ENCODE results near the gene C10orf71. TPM values are rescaled to one million over a fixed set of nuclear protein-coding genes. Genes with fewer than 3 reads are reported as not detected.

The C10orf71 gene
- total and polyA plus RNA-seq, 2 experiments from 2014 or later: not detected

GRCh38 chr10:49285232-49285631 lies 13.7 kb upstream of the C10orf71 start:
- WGBS (ENCODE audit: low lambda C conversion rate, missing lambda C conversion rate): 91% methylated on average over 3 of the region's 3 CpGs
- no peak for TF ChIP-seq EZH2 (IDR thresholded peaks at IDR 0.05; ENCODE audit: borderline replicate concordance)
- TF ChIP-seq, protein P1, sequence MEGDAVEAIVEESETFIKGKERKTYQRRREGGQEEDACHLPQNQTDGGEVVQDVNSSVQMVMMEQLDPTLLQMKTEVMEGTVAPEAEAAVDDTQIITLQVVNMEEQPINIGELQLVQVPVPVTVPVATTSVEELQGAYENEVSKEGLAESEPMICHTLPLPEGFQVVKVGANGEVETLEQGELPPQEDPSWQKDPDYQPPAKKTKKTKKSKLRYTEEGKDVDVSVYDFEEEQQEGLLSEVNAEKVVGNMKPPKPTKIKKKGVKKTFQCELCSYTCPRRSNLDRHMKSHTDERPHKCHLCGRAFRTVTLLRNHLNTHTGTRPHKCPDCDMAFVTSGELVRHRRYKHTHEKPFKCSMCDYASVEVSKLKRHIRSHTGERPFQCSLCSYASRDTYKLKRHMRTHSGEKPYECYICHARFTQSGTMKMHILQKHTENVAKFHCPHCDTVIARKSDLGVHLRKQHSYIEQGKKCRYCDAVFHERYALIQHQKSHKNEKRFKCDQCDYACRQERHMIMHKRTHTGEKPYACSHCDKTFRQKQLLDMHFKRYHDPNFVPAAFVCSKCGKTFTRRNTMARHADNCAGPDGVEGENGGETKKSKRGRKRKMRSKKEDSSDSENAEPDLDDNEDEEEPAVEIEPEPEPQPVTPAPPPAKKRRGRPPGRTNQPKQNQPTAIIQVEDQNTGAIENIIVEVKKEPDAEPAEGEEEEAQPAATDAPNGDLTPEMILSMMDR (IDR thresholded peaks at IDR 0.05; ENCODE audit: poor library complexity): no peak
- TF ChIP-seq EZH2phosphoT487 (IDR thresholded peaks at IDR 0.05; ENCODE audit: low read depth, severe bottlenecking, unreplicated experiment): no peak
- H3K79me2 ChIP-seq: no peaks in the 10 kb centered on the region

DNA sequence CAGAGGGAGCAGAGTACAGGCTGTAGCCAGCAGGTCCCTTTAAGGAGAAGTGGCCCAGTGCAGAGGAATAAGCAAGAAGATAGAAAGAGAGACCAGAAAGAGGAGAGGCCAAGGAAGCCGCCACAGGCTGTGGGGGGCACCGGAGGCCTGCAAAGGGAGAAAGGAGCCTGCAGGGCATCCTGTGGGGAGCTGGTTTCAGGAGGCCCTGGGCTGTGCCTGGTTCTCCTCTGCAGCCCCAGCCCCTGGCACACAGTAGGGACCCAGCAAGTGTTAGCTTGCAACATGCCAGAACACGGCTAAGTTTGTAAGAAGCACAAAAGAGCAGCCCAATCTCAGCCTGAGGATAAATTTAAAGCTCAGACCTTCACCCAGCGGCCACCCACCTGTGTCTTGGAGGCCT lies 12.3 kb upstream of the C10orf71 start:
- no peaks in the 10 kb centered on the region for H3K27me3 ChIP-seq
- no peaks in the 10 kb centered on the region for H4K20me1 ChIP-seq (ENCODE audit: insufficient read depth, poor library complexity, severe bottlenecking)
- no peak overlapping the region for H2AFZ ChIP-seq
- H3K27ac ChIP-seq: no peak overlapping the region
- no peaks in the 10 kb centered on the region for H3K4me1 ChIP-seq (ENCODE audit: insufficient read depth)
- no peaks in the 10 kb centered on the region for H3K9me2 ChIP-seq (replicated peaks; ENCODE audit: insufficient read depth)
- H3K36me3 ChIP-seq (replicated peaks; ENCODE audit: insufficient read depth, low read depth): no peaks in the 10 kb centered on the region
- H3K9me3 ChIP-seq (ENCODE audit: low read depth): no peaks in the 10 kb centered on the region
- no peak overlapping the region for H3K4me2 ChIP-seq
- TF ChIP-seq, protein P1 (IDR thresholded peaks at IDR 0.05; ENCODE audit: poor library complexity): no peak
- TF ChIP-seq EZH2 (IDR thresholded peaks at IDR 0.05; ENCODE audit: borderline replicate concordance) (no peak), EZH2phosphoT487 (IDR thresholded peaks at IDR 0.05; ENCODE audit: low read depth, severe bottlenecking, unreplicated experiment) (no peak)
- no peak for DNase-seq (ENCODE audit: low spot score)
- no peak overlapping the region for H3K4me3 ChIP-seq
- no peaks in the 10 kb centered on the region for H3K79me2 ChIP-seq
- WGBS (ENCODE audit: low lambda C conversion rate, missing lambda C conversion rate): 81% methylated on average over 4 of the region's 4 CpGs

More at GRCh38 chr10:49285232-49285631, 13.7 kb upstream of the C10orf71 start:
- no peak for DNase-seq (ENCODE audit: low spot score)
- Histone ChIP-seq H3K4me2 (no peak overlapping the region), H2AFZ (no peak overlapping the region), H3K27ac (no peak overlapping the region), H3K27me3 (peaks cover 2% of the 10 kb centered on the region), H4K20me1 (ENCODE audit: insufficient read depth, poor library complexity, severe bottlenecking) (no peaks in the 10 kb centered on the region), H3K9me2 (replicated peaks; ENCODE audit: insufficient read depth) (no peaks in the 10 kb centered on the region), H3K4me1 (ENCODE audit: insufficient read depth) (no peaks in the 10 kb centered on the region), H3K4me3 (no peak overlapping the region), H3K9me3 (ENCODE audit: low read depth) (no peaks in the 10 kb centered on the region), H3K36me3 (replicated peaks; ENCODE audit: insufficient read depth, low read depth) (no peaks in the 10 kb centered on the region)

DNA sequence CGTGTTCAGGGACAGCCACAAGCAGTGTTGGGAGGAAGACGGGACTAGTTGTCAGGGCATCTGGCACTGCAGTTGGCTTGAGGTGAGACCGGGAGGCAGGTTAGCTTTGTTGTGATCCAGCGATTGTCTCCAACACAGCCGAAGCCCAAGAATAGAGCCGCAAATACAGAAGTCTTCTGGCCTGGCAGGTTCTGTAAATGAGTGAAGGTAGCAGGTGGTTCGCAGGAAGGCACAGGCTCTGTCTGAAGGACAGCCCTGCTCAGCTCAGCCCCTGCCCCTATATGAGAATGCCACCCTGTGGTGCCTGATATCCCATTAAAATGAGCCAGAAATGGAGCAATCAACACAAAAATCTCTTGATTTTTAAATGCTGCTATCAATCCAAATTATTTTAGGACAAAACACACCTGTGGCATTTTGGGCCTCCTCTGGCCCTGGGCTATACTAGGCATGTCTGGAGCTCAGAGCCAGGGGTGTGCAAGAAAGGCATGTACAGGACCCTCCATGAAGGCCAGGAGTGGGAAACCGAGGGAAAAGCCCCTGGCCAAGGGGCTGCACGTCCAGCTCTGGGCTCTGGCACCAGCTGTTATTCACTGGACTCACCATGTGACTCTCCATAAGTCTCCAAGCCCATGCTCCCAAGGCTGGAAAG lies 11.2 kb upstream of the C10orf71 start:
- TF ChIP-seq EZH2 (IDR thresholded peaks at IDR 0.05; ENCODE audit: borderline replicate concordance) (no peak), EZH2phosphoT487 (IDR thresholded peaks at IDR 0.05; ENCODE audit: low read depth, severe bottlenecking, unreplicated experiment) (no peak)
- TF ChIP-seq, protein P1 (IDR thresholded peaks at IDR 0.05; ENCODE audit: poor library complexity): no peak
- H3K27me3 ChIP-seq: no peaks in the 10 kb centered on the region
- DNase-seq (ENCODE audit: low spot score): no peak
- no peak overlapping the region for H3K27ac ChIP-seq
- no peaks in the 10 kb centered on the region for H3K9me3 ChIP-seq (ENCODE audit: low read depth)
- H3K4me2 ChIP-seq: no peak overlapping the region
- no peak overlapping the region for H2AFZ ChIP-seq
- no peaks in the 10 kb centered on the region for H3K79me2 ChIP-seq
- H3K4me1 ChIP-seq (ENCODE audit: insufficient read depth): no peaks in the 10 kb centered on the region
- no peak overlapping the region for H3K4me3 ChIP-seq
- 88% methylated on average over 9 of the region's 9 CpGs for WGBS (ENCODE audit: low lambda C conversion rate, missing lambda C conversion rate)
- H3K9me2 ChIP-seq (replicated peaks; ENCODE audit: insufficient read depth): no peaks in the 10 kb centered on the region
- no peaks in the 10 kb centered on the region for H4K20me1 ChIP-seq (ENCODE audit: insufficient read depth, poor library complexity, severe bottlenecking)
- H3K36me3 ChIP-seq (replicated peaks; ENCODE audit: insufficient read depth, low read depth): no peaks in the 10 kb centered on the region
